ENCODE data around the gene UVRAG. TPM values are rescaled to one million over a fixed set of nuclear protein-coding genes. Genes with fewer than 3 reads are reported as not detected.

UVRAG gene
- total and polyA plus RNA-seq, 4 experiments from 2014 or later = 11.2 to 32.2 (median 21.3) TPM

DNA sequence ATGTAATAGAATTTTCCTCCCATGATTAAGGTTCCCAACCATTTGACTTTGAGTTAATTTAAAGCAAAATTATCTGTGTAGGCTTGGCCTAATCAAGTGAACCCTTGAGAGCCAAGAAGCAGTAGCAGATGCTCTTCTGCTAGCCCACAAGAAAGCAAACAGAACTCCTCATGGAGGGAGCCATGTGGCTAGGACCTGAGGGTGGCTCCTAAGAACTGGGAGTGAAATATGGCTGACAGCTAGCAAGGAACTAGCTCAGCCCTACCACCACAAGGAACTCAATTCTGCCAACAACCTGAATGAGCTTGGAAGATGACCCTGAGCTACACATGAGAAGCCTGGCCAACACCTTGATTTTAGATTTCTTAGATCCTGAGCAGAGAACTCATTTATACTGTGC is 223.6 kb downstream of the UVRAG start:
- peaks cover 0 to 3% (median under 1%) of the 10 kb centered on the region in 4 donors for H3K4me1 Mint-ChIP-seq

DNA sequence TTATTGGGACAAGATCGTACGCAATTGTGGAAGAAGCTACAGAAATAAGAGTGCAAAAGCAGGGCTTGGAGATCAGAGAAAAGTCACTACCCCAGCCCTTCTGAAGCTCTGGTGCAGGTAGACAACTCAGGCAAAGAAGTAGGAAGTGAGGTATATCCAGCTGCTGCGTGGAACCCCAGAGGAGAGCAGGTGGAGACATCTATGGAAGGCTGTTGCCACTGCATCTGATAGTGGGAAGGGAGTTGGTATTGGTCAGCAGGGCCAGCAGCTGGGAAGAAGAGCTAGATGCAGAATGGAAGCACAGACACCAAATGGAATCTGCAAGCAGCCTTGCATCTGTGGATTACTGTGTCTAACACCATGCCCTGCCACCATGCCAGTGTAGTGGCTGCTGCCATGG is 226.2 kb downstream of the UVRAG start:
- no peaks in the 10 kb centered on the region for H3K4me1 ChIP-seq (ENCODE audit: insufficient read depth, low read length)
- H3K27me3 Mint-ChIP-seq = no peaks in the 10 kb centered on the region
- peak overlapping the region in 1 of 7 donors; percentile 24 for H3K27ac Mint-ChIP-seq
- H3K9me3 Mint-ChIP-seq = peaks cover 0 to 9% (median 4%) of the 10 kb centered on the region in 8 donors
- peaks cover 0 to 3% (median under 1%) of the 10 kb centered on the region in 4 donors for H3K4me1 Mint-ChIP-seq
- ChIA-PET CTCF (ENCODE audit: partially characterized antibody) (no interaction called here), POLR2A (ENCODE audit: partially characterized antibody) (no interaction called here)
- no peak overlapping the region for H3K4me3 Mint-ChIP-seq
- intact Hi-C loops (cut with micrococcal nuclease) = no loop called here
- no peaks in the 10 kb centered on the region for H3K9me3 ChIP-seq (ENCODE audit: control insufficient read depth in 1 of 2, low read length in 2 of 2)
- no peaks in the 10 kb centered on the region for H3K27me3 ChIP-seq (ENCODE audit: insufficient read depth, low read length)
- no peak overlapping the region for H3K4me3 ChIP-seq (ENCODE audit: low read length in 2 of 2)
- H3K36me3 ChIP-seq (ENCODE audit: insufficient read depth, low read length) = no peaks in the 10 kb centered on the region
- DNase-seq = no peak
- H3K27ac ChIP-seq (ENCODE audit: low read depth, low read length) = no peak overlapping the region
- peaks cover 14 to 27% of the 10 kb centered on the region in 2 donors for H3K36me3 Mint-ChIP-seq

More for the DNA sequence above, 223.6 kb downstream of the UVRAG start:
- H3K9me3 ChIP-seq (ENCODE audit: control insufficient read depth in 1 of 2, low read length in 2 of 2) = no peaks in the 10 kb centered on the region
- Mint-ChIP-seq H3K4me3 (no peak overlapping the region), H3K9me3 (no peaks in the 10 kb centered on the region), H3K36me3 (peaks cover 6 to 10% of the 10 kb centered on the region in 2 donors), H3K27me3 (no peaks in the 10 kb centered on the region), H3K27ac (no peak overlapping the region)
- ChIA-PET POLR2A (ENCODE audit: partially characterized antibody) (no interaction called here), CTCF (ENCODE audit: partially characterized antibody) (no interaction called here)
- H3K4me3 ChIP-seq (ENCODE audit: low read length in 2 of 2) = no peak overlapping the region
- intact Hi-C loops (cut with micrococcal nuclease) = no loop called here
- H3K4me1 ChIP-seq (ENCODE audit: insufficient read depth, low read length) = no peaks in the 10 kb centered on the region
- H3K27ac ChIP-seq (ENCODE audit: low read depth, low read length) = no peak overlapping the region
- no peaks in the 10 kb centered on the region for H3K27me3 ChIP-seq (ENCODE audit: insufficient read depth, low read length)
- H3K36me3 ChIP-seq (ENCODE audit: insufficient read depth, low read length) = no peaks in the 10 kb centered on the region
- DNase-seq = no peak

DNA sequence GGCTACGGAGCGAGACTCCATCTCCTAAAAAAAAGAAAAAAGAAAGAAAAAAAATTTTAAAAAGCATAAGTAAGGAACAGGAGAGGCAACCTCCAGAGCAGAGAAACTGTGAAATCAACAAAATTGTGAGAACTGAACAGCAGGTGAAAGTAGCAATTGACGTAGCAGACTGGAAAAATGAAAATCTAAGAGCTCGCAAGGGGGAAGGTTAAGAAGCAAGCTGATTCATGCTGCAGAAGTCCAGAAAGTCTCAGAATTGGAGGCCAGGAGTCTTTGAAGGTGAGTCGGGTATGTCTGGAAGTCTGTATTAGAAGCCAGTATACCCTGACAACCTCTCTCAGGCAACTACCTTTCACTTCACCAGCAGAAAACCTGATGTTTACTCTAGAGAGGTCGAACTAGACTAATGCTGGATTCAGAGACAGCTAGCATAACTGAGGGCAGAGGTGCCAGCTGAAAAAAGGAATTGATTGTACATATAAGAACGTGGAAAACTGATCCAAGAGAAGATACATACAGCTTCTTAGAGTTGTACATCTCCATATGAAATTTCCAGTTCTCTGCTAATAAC is 229.8 kb downstream of the UVRAG start:
- Mint-ChIP-seq H3K36me3 (peaks cover 41 to 58% of the 10 kb centered on the region in 2 donors), H3K27ac (no peak overlapping the region), H3K4me3 (no peak overlapping the region), H3K4me1 (peaks cover 0 to 3% (median under 1%) of the 10 kb centered on the region in 4 donors), H3K9me3 (peaks cover 2 to 41% (median 31%) of the 10 kb centered on the region in 8 donors), H3K27me3 (no peaks in the 10 kb centered on the region)
- no peak overlapping the region for H3K27ac ChIP-seq (ENCODE audit: low read depth, low read length)
- peaks cover 0 to 5% of the 10 kb centered on the region in 2 donors for H3K9me3 ChIP-seq (ENCODE audit: control insufficient read depth in 1 of 2, low read length in 2 of 2)
- ChIA-PET POLR2A (ENCODE audit: partially characterized antibody) (no interaction called here), CTCF (ENCODE audit: partially characterized antibody) (no interaction called here)
- no peak for DNase-seq
- H3K4me1 ChIP-seq (ENCODE audit: insufficient read depth, low read length) = no peaks in the 10 kb centered on the region
- intact Hi-C loops (cut with micrococcal nuclease) = no loop called here
- H3K36me3 ChIP-seq (ENCODE audit: insufficient read depth, low read length) = no peaks in the 10 kb centered on the region
- H3K27me3 ChIP-seq (ENCODE audit: insufficient read depth, low read length) = no peaks in the 10 kb centered on the region
- no peak overlapping the region for H3K4me3 ChIP-seq (ENCODE audit: low read length in 2 of 2)

DNA sequence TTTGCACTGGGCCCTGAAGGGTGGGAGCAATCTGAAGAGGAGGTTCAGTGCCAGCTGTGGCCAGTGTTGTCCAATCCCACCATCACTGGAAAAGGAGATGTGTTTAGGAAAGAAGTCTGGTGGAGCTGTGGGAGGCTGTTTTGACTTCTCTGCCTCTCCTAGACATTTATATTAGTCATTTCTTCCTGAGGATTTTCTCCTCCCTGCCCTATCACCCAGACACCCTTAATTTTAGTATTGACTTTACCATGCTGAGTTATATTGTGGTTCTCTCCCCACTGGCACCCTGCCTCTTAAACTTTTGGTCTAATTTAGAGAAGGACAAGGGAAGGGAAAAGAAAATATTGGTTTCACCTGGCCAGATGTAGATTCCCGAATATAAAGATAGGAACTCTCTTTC is 232.2 kb downstream of the UVRAG start:
- peaks cover 2 to 41% (median 31%) of the 10 kb centered on the region in 8 donors for H3K9me3 Mint-ChIP-seq

DNA sequence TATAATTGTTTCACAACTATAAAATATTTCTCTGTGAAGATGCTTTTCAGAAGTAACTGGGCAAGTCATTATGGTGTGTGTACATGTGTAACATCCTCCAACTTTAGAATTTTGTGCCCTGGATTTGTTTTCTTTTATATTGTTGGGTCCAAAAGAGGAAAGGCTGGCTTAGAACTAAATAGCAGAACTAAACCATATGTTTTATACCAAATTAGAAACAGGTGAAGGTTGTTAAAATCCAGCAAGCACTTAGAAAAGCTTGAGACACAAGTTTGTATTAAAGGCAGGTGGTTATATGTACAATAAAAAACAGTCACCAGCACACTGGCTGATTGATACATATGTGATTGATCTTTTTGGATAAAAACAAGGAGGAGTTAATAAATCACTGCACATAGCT is 232.8 kb downstream of the UVRAG start:
- Histone ChIP-seq H3K9me3 (ENCODE audit: control insufficient read depth in 1 of 2, low read length in 2 of 2) (peaks cover 0 to 5% of the 10 kb centered on the region in 2 donors), H3K36me3 (ENCODE audit: insufficient read depth, low read length) (no peaks in the 10 kb centered on the region), H3K4me3 (ENCODE audit: low read length in 2 of 2) (no peak overlapping the region), H3K27ac (ENCODE audit: low read depth, low read length) (no peak overlapping the region), H3K4me1 (ENCODE audit: insufficient read depth, low read length) (no peaks in the 10 kb centered on the region), H3K27me3 (ENCODE audit: insufficient read depth, low read length) (no peaks in the 10 kb centered on the region)
- CTCF ChIA-PET (ENCODE audit: partially characterized antibody) = no interaction called here
- DNase-seq = no peak
- intact Hi-C loops (cut with micrococcal nuclease) = no loop called here
- H3K27me3 Mint-ChIP-seq = no peaks in the 10 kb centered on the region
- H3K4me1 Mint-ChIP-seq = peaks cover 0 to 2% (median 0%) of the 10 kb centered on the region in 4 donors
- H3K27ac Mint-ChIP-seq = no peak overlapping the region
- POLR2A ChIA-PET (ENCODE audit: partially characterized antibody) = no interaction called here
- peaks cover 2 to 41% (median 31%) of the 10 kb centered on the region in 8 donors for H3K9me3 Mint-ChIP-seq
- H3K4me3 Mint-ChIP-seq = no peak overlapping the region
- peaks cover 41 to 69% of the 10 kb centered on the region in 2 donors for H3K36me3 Mint-ChIP-seq

More for the DNA sequence above, 232.2 kb downstream of the UVRAG start:
- Mint-ChIP-seq H3K4me1 (no peaks in the 10 kb centered on the region), H3K4me3 (no peak overlapping the region), H3K27me3 (no peaks in the 10 kb centered on the region), H3K36me3 (peaks cover 40 to 64% of the 10 kb centered on the region in 2 donors), H3K27ac (no peak overlapping the region)
- H3K36me3 ChIP-seq (ENCODE audit: insufficient read depth, low read length) = no peaks in the 10 kb centered on the region
- H3K9me3 ChIP-seq (ENCODE audit: control insufficient read depth in 1 of 2, low read length in 2 of 2) = peaks cover 0 to 5% of the 10 kb centered on the region in 2 donors
- no peak overlapping the region for H3K4me3 ChIP-seq (ENCODE audit: low read length in 2 of 2)
- intact Hi-C loops (cut with micrococcal nuclease) = no loop called here
- POLR2A ChIA-PET (ENCODE audit: partially characterized antibody) = no interaction called here
- no peak overlapping the region for H3K27ac ChIP-seq (ENCODE audit: low read depth, low read length)
- no peaks in the 10 kb centered on the region for H3K4me1 ChIP-seq (ENCODE audit: insufficient read depth, low read length)
- DNase-seq = no peak
- CTCF ChIA-PET (ENCODE audit: partially characterized antibody) = no interaction called here
- H3K27me3 ChIP-seq (ENCODE audit: insufficient read depth, low read length) = no peaks in the 10 kb centered on the region

DNA sequence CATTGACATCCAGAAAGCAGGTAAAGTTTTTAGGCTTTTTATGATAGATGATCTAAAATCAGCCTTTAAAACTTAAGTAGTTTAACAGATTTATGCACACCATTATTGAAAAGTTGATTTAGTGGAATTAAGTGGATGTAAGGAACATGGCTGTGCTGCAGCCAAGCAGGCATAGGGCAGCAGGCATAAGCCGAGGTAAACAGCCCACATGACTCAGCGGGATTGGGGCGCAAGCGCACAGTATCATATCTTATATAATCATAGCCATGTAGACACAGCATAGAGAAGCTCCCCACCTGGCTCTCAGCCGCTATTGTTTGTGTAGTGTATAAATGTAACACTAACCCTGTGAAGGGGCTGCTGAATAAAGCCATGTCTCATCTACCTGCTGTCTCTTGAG is 233.8 kb downstream of the UVRAG start:
- no peaks in the 10 kb centered on the region for H3K27me3 ChIP-seq (ENCODE audit: insufficient read depth, low read length)
- ChIA-PET POLR2A (ENCODE audit: partially characterized antibody) (no interaction called here), CTCF (ENCODE audit: partially characterized antibody) (interaction anchor here (0.7 kb wide), 1 partner anchor 103 kb away, joined by 3 read pairs; no protein-coding TSS in a partner anchor)
- Mint-ChIP-seq H3K27me3 (no peaks in the 10 kb centered on the region), H3K9me3 (peaks cover 2 to 41% (median 31%) of the 10 kb centered on the region in 8 donors), H3K4me1 (peaks cover 0 to 2% (median 0%) of the 10 kb centered on the region in 4 donors), H3K27ac (no peak overlapping the region), H3K36me3 (peaks cover 44 to 71% of the 10 kb centered on the region in 2 donors), H3K4me3 (peak overlapping the region in 2 of 8 donors; percentile 20 to 37)
- H3K4me1 ChIP-seq (ENCODE audit: insufficient read depth, low read length) = no peaks in the 10 kb centered on the region
- H3K27ac ChIP-seq (ENCODE audit: low read depth, low read length) = no peak overlapping the region
- H3K4me3 ChIP-seq (ENCODE audit: low read length in 2 of 2) = no peak overlapping the region
- no peaks in the 10 kb centered on the region for H3K36me3 ChIP-seq (ENCODE audit: insufficient read depth, low read length)
- intact Hi-C loops (cut with micrococcal nuclease) = no loop called here
- H3K9me3 ChIP-seq (ENCODE audit: control insufficient read depth in 1 of 2, low read length in 2 of 2) = peaks cover 0 to 5% of the 10 kb centered on the region in 2 donors
- peak in 4 of 5 donors; percentile 1 to 16 (median 4) for DNase-seq

DNA sequence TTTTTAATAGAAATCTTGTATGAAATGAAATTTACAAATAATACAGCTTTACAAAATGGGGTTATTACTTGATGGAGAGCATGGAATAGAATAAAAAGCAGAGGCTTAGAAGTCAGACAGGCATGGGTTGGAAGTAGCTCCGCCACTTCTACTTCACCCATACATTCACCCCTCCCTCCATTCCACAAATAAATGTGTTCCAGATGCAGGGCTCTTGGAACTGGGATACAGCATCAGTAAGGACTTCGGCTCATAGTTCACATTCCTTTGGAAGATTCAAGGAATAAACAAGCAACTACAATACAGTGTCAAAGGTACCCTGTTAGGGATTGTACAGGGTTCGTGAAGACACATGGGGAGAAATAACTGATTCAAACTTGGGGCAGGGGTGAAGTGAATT is 234.5 kb downstream of the UVRAG start:
- no peak overlapping the region for H3K4me3 ChIP-seq (ENCODE audit: low read length in 2 of 2)
- Mint-ChIP-seq H3K4me1 (peaks cover 0 to 2% (median 0%) of the 10 kb centered on the region in 4 donors), H3K27me3 (no peaks in the 10 kb centered on the region), H3K4me3 (no peak overlapping the region), H3K36me3 (peaks cover 48 to 76% of the 10 kb centered on the region in 2 donors), H3K9me3 (peaks cover 2 to 41% (median 31%) of the 10 kb centered on the region in 8 donors), H3K27ac (no peak overlapping the region)
- DNase-seq = no peak
- POLR2A ChIA-PET (ENCODE audit: partially characterized antibody) = no interaction called here
- CTCF ChIA-PET (ENCODE audit: partially characterized antibody) = interaction anchor here (0.7 kb wide), 1 partner anchor 102 kb away, joined by 3 read pairs; no protein-coding TSS in a partner anchor
- H3K4me1 ChIP-seq (ENCODE audit: insufficient read depth, low read length) = no peaks in the 10 kb centered on the region
- no peak overlapping the region for H3K27ac ChIP-seq (ENCODE audit: low read depth, low read length)
- intact Hi-C loops (cut with micrococcal nuclease) = no loop called here
- H3K36me3 ChIP-seq (ENCODE audit: insufficient read depth, low read length) = no peaks in the 10 kb centered on the region
- H3K9me3 ChIP-seq (ENCODE audit: control insufficient read depth in 1 of 2, low read length in 2 of 2) = peaks cover 0 to 5% of the 10 kb centered on the region in 2 donors
- no peaks in the 10 kb centered on the region for H3K27me3 ChIP-seq (ENCODE audit: insufficient read depth, low read length)

All from CD4-positive, alpha-beta memory T cell (primary cell).